ENCODE results near the gene DCTN3. TPM values are rescaled to one million over a fixed set of nuclear protein-coding genes. Genes with fewer than 3 reads are reported as not detected.

DCTN3 gene
- total RNA-seq: 10 to 100 TPM; 85.3 to 87.3 TPM

- intact Hi-C loops (cut with micrococcal nuclease): loop anchor here (1.0 kb wide), 2 partner anchors 8 to 17 kb away; partner anchors contain the start of genes RPP25L and SIGMAR1
- H3K4me3 Mint-ChIP-seq: peak within 1 kb of the TSS; percentile 93
- H3K36me3 Mint-ChIP-seq: no peaks in the 10 kb centered on the region
- no peaks in the 10 kb centered on the region for H3K9me3 Mint-ChIP-seq
- DNase-seq: peak; percentile 95
- CTCF ChIA-PET: interaction anchor here (0.7 to 7.3 kb wide), 15 partner anchors 8 to 476 kb away, joined by 3 to 74 read pairs (median 7); partner anchors contain the start of genes ARID3C, GALT, MYORG and PIGO
- H3K27me3 Mint-ChIP-seq: peaks cover 25% of the 10 kb centered on the region
- POLR2A ChIA-PET: interaction anchor here (0.8 to 1.9 kb wide), 4 partner anchors 9 to 25 kb away, joined by 3 to 22 read pairs (median 4); partner anchors contain the start of genes ARID3C, RPP25L and SIGMAR1
- H3K4me1 Mint-ChIP-seq (ENCODE audit: low read depth): peaks cover 26% of the 10 kb centered on the region
- peak within 1 kb of the TSS; percentile 52 for H3K27ac Mint-ChIP-seq
These were observed at the start of gene DCTN3 for GRCh38 chr9:34620061-34620994. Gene DCTN3 (minus strand): TSS chr9:34620495. CDS start chr9:34620464, 31 bp downstream.

GRCh38 chr9:34665381-34666250 is 45.3 kb upstream of the DCTN3 start:
- intact Hi-C loops (cut with micrococcal nuclease): loop anchor here (1.0 to 5.0 kb wide), 5 partner anchors 37 to 447 kb away; partner anchors contain the start of genes DNAI1, DNAJB5, FAM219A and RPP25L
- H3K27me3 Mint-ChIP-seq: no peaks in the 10 kb centered on the region
- peak overlapping the region; percentile 85 for H3K27ac Mint-ChIP-seq
- H3K36me3 Mint-ChIP-seq: peaks cover 18% of the 10 kb centered on the region
- H3K4me3 Mint-ChIP-seq: peak overlapping the region; percentile 78
- peaks cover 22% of the 10 kb centered on the region for H3K9me3 Mint-ChIP-seq
- peak; percentile 93 for DNase-seq
- H3K4me1 Mint-ChIP-seq (ENCODE audit: low read depth): peaks cover 47% of the 10 kb centered on the region
- POLR2A ChIA-PET: interaction anchor here (0.5 to 1.7 kb wide), 4 partner anchors 10 to 28 kb away, joined by 3 to 5 read pairs (median 3); partner anchors contain the start of genes GALT, IL11RA and SIGMAR1
- CTCF ChIA-PET: interaction anchor here (0.9 to 5.0 kb wide), 7 partner anchors 9 to 446 kb away, joined by 3 to 46 read pairs (median 8); partner anchors contain the start of genes GALT and SIGMAR1

GRCh38 chr9:34665067-34665380 is 44.7 kb upstream of the DCTN3 start:
- H3K36me3 Mint-ChIP-seq: peaks cover 14% of the 10 kb centered on the region
- no peak for DNase-seq
- peaks cover 47% of the 10 kb centered on the region for H3K4me1 Mint-ChIP-seq (ENCODE audit: low read depth)
- intact Hi-C loops (cut with micrococcal nuclease): loop anchor here (1.0 to 5.0 kb wide), 5 partner anchors 38 to 447 kb away; partner anchors contain the start of genes DNAI1, DNAJB5, FAM219A and RPP25L
- ChIA-PET CTCF (interaction anchor here (0.8 to 5.0 kb wide), 8 partner anchors 9 to 447 kb away, joined by 3 to 46 read pairs (median 8); partner anchors contain the start of genes GALT and SIGMAR1), POLR2A (interaction anchor here (0.5 to 1.7 kb wide), 4 partner anchors 9 to 27 kb away, joined by 3 to 5 read pairs (median 3); partner anchors contain the start of genes GALT, IL11RA and SIGMAR1)
- H3K4me3 Mint-ChIP-seq: peak overlapping the region; percentile 78
- H3K27ac Mint-ChIP-seq: peak overlapping the region; percentile 76
- no peaks in the 10 kb centered on the region for H3K27me3 Mint-ChIP-seq
- peaks cover 16% of the 10 kb centered on the region for H3K9me3 Mint-ChIP-seq

- peaks cover 11% of the 10 kb centered on the region for H3K36me3 Mint-ChIP-seq
- ChIA-PET POLR2A (interaction anchor here (0.7 to 1.7 kb wide), 3 partner anchors 12 to 27 kb away, joined by 3 to 5 read pairs (median 3); partner anchors contain the start of genes GALT, IL11RA and SIGMAR1), CTCF (interaction anchor here (0.7 to 5.0 kb wide), 11 partner anchors 8 to 447 kb away, joined by 3 to 46 read pairs (median 7); partner anchors contain the start of genes DCTN3, GALT and SIGMAR1)
- no peaks in the 10 kb centered on the region for H3K27me3 Mint-ChIP-seq
- peaks cover 47% of the 10 kb centered on the region for H3K4me1 Mint-ChIP-seq (ENCODE audit: low read depth)
- H3K9me3 Mint-ChIP-seq: peaks cover 11% of the 10 kb centered on the region
- peak; percentile 88 for DNase-seq
- H3K4me3 Mint-ChIP-seq: peak overlapping the region; percentile 78
- peak overlapping the region; percentile 76 for H3K27ac Mint-ChIP-seq
- intact Hi-C loops (cut with micrococcal nuclease): loop anchor here (1.0 to 5.0 kb wide), 6 partner anchors 18 to 448 kb away; partner anchors contain the start of genes DNAI1, DNAJB5, FAM219A and GALT
These were observed 44.2 kb upstream of the DCTN3 start for GRCh38 chr9:34664281-34665066.

- no peaks in the 10 kb centered on the region for H3K27me3 Mint-ChIP-seq
- ChIA-PET CTCF (interaction anchor here (0.6 to 5.0 kb wide), 7 partner anchors 16 to 991 kb away, joined by 3 to 46 read pairs (median 8); partner anchors contain the start of gene GALT), POLR2A (interaction anchor here (0.8 kb wide), 1 partner anchor 25 kb away, joined by 3 read pairs; the partner anchor contains the start of gene SIGMAR1)
- H3K36me3 Mint-ChIP-seq: peaks cover 2% of the 10 kb centered on the region
- intact Hi-C loops (cut with micrococcal nuclease): no loop called here
- peak overlapping the region; percentile 74 for H3K27ac Mint-ChIP-seq
- H3K9me3 Mint-ChIP-seq: no peaks in the 10 kb centered on the region
- H3K4me3 Mint-ChIP-seq: no peak overlapping the region
- no peak for DNase-seq
- peaks cover 47% of the 10 kb centered on the region for H3K4me1 Mint-ChIP-seq (ENCODE audit: low read depth)
These were observed 43.0 kb upstream of the DCTN3 start for GRCh38 chr9:34663303-34663605.

- Mint-ChIP-seq H3K27ac (peak within 1 kb of the TSS; percentile 74), H3K36me3 (no peaks in the 10 kb centered on the region), H3K27me3 (no peaks in the 10 kb centered on the region), H3K4me3 (no peak within 1 kb of the TSS), H3K4me1 (ENCODE audit: low read depth) (peaks cover 46% of the 10 kb centered on the region), H3K9me3 (no peaks in the 10 kb centered on the region)
- intact Hi-C loops (cut with micrococcal nuclease): no loop called here
- peak; percentile 15 for DNase-seq
- ChIA-PET CTCF (interaction anchor here (0.6 to 5.0 kb wide), 7 partner anchors 16 to 992 kb away, joined by 3 to 46 read pairs (median 7); partner anchors contain the start of gene GALT), POLR2A (interaction anchor here (0.7 to 1.8 kb wide), 2 partner anchors 25 to 40 kb away, joined by 3 to 5 read pairs; partner anchors contain the start of gene SIGMAR1)
These were observed 42.4 kb upstream of the DCTN3 start, which contains the start of gene CCL27 for GRCh38 chr9:34662526-34663302. Gene CCL27 (minus strand): TSS chr9:34662657. CDS start chr9:34662633, 24 bp downstream.

GRCh38 chr9:34659592-34660253 is 39.4 kb upstream of the DCTN3 start:
- ChIA-PET CTCF (interaction anchor here (1.1 to 5.0 kb wide), 3 partner anchors 13 to 43 kb away, joined by 3 to 37 read pairs (median 10); partner anchors contain the start of gene GALT), POLR2A (no interaction called here)
- no peak overlapping the region for H3K4me3 Mint-ChIP-seq
- no peaks in the 10 kb centered on the region for H3K27me3 Mint-ChIP-seq
- H3K9me3 Mint-ChIP-seq: no peaks in the 10 kb centered on the region
- intact Hi-C loops (cut with micrococcal nuclease): no loop called here
- no peak overlapping the region for H3K27ac Mint-ChIP-seq
- H3K36me3 Mint-ChIP-seq: no peaks in the 10 kb centered on the region
- no peak for DNase-seq
- peaks cover 33% of the 10 kb centered on the region for H3K4me1 Mint-ChIP-seq (ENCODE audit: low read depth)

GRCh38 chr9:34658461-34658860 is 38.2 kb upstream of the DCTN3 start:
- Mint-ChIP-seq H3K27ac (no peak overlapping the region), H3K9me3 (no peaks in the 10 kb centered on the region), H3K36me3 (no peaks in the 10 kb centered on the region), H3K4me3 (no peak overlapping the region), H3K4me1 (ENCODE audit: low read depth) (peaks cover 20% of the 10 kb centered on the region), H3K27me3 (no peaks in the 10 kb centered on the region)
- POLR2A ChIA-PET: no interaction called here
- intact Hi-C loops (cut with micrococcal nuclease): no loop called here
- DNase-seq: no peak
- CTCF ChIA-PET: no interaction called here

- no peaks in the 10 kb centered on the region for H3K9me3 Mint-ChIP-seq
- H3K27ac Mint-ChIP-seq: no peak overlapping the region
- peaks cover 2% of the 10 kb centered on the region for H3K36me3 Mint-ChIP-seq
- H3K4me3 Mint-ChIP-seq: no peak overlapping the region
- H3K27me3 Mint-ChIP-seq: no peaks in the 10 kb centered on the region
- H3K4me1 Mint-ChIP-seq (ENCODE audit: low read depth): peaks cover 18% of the 10 kb centered on the region
- intact Hi-C loops (cut with micrococcal nuclease): no loop called here
- ChIA-PET POLR2A (no interaction called here), CTCF (interaction anchor here (1.0 to 2.5 kb wide), 3 partner anchors 8 to 19 kb away, joined by 3 to 8 read pairs (median 3); partner anchors contain the start of genes GALT and SIGMAR1)
- no peak for DNase-seq
These were observed 36.7 kb upstream of the DCTN3 start for GRCh38 chr9:34656992-34657391.

Data from activated CD4-positive, alpha-beta memory T cell treated with anti-CD3 and anti-CD28 coated beads for 36 hours (primary cell).